ENCODE measurements around the gene TAS1R1. TPM values are rescaled to one million over a fixed set of nuclear protein-coding genes. Genes with fewer than 3 reads are reported as not detected.

TAS1R1 gene
- total and polyA plus RNA-seq, 2 experiments from 2014 or later, result not detected

GRCh38 chr1:6614929-6615785 is 60.0 kb downstream of the TAS1R1 start:
- peak; percentile 49 for DNase-seq
- Histone ChIP-seq H2AFZ (peak overlapping the region; percentile 52), H3K79me2 (ENCODE audit: insufficient read depth) (peaks cover 79% of the 10 kb centered on the region), H4K20me1 (ENCODE audit: insufficient read depth) (no peaks in the 10 kb centered on the region), H3K27me3 (replicated peaks; ENCODE audit: insufficient read depth) (no peaks in the 10 kb centered on the region), H3K9me3 (ENCODE audit: low read depth) (no peaks in the 10 kb centered on the region), H3K36me3 (ENCODE audit: low read depth) (peaks cover 3% of the 10 kb centered on the region), H3K9ac (peak overlapping the region; percentile 81), H3K9me2 (ENCODE audit: insufficient read depth) (no peaks in the 10 kb centered on the region), H3F3A (ENCODE audit: insufficient read depth) (peaks cover 12% of the 10 kb centered on the region; the same call in 1 of the 2 replicates), H3K4me3 (peak overlapping the region; percentile 87), H3K4me1 (ENCODE audit: insufficient read depth) (peaks cover 13% of the 10 kb centered on the region; the same call in 1 of the 2 replicates), H3K4me2 (ENCODE audit: unreplicated experiment) (peak overlapping the region; percentile 99), H3K27ac (peak overlapping the region; percentile 33)
- in situ Hi-C loops (cut with MboI), result no loop called here
- WGBS, 2 experiments (ENCODE audit: low coverage in 1 of 2, low lambda C conversion rate in 2 of 2, missing lambda C conversion rate in 2 of 2), result 1 to 3% methylated on average over 30 to 57 of the region's 82 CpGs
- no peak for TF ChIP-seq EZH2 (IDR thresholded peaks at IDR 0.05; ENCODE audit: insufficient read depth, poor library complexity, severe bottlenecking)
- no peak for TF ChIP-seq EZH2phosphoT487 (IDR thresholded peaks at IDR 0.05; ENCODE audit: insufficient read depth, low read depth)

- Histone ChIP-seq H3K4me1 (ENCODE audit: insufficient read depth) (0 out of 2 replicates have a peak, but pooled peaks cover 8% of the 10 kb centered on the region), H3K9me2 (ENCODE audit: insufficient read depth) (no peaks in the 10 kb centered on the region), H3K27ac (no peak overlapping the region), H2AFZ (no peak overlapping the region), H3K4me2 (ENCODE audit: unreplicated experiment) (no peak overlapping the region), H3K27me3 (replicated peaks; ENCODE audit: insufficient read depth) (no peaks in the 10 kb centered on the region), H3F3A (ENCODE audit: insufficient read depth) (peaks cover 28% of the 10 kb centered on the region), H3K9me3 (ENCODE audit: low read depth) (no peaks in the 10 kb centered on the region), H3K4me3 (no peak overlapping the region), H3K79me2 (ENCODE audit: insufficient read depth) (peaks cover 91% of the 10 kb centered on the region), H3K9ac (no peak overlapping the region), H3K36me3 (ENCODE audit: low read depth) (peaks cover 8% of the 10 kb centered on the region), H4K20me1 (ENCODE audit: insufficient read depth) (no peaks in the 10 kb centered on the region)
- DNase-seq, result no peak
- TF ChIP-seq EZH2 (IDR thresholded peaks at IDR 0.05; ENCODE audit: insufficient read depth, poor library complexity, severe bottlenecking), result no peak
- TF ChIP-seq EZH2phosphoT487 (IDR thresholded peaks at IDR 0.05; ENCODE audit: insufficient read depth, low read depth), result no peak
- in situ Hi-C loops (cut with MboI), result no loop called here
- 87 to 97% methylated on average over 4 of the region's 4 CpGs for WGBS, 2 experiments (ENCODE audit: low coverage in 1 of 2, low lambda C conversion rate in 2 of 2, missing lambda C conversion rate in 2 of 2)
These were observed 63.9 kb downstream of the TAS1R1 start for GRCh38 chr1:6619045-6619444.

GRCh38 chr1:6621429-6622391 is 66.6 kb downstream of the TAS1R1 start:
- Histone ChIP-seq H2AFZ (no peak overlapping the region), H3K27ac (no peak overlapping the region), H3K4me2 (ENCODE audit: unreplicated experiment) (no peak overlapping the region), H3K4me3 (no peak overlapping the region), H4K20me1 (ENCODE audit: insufficient read depth) (no peaks in the 10 kb centered on the region), H3K9me3 (ENCODE audit: low read depth) (no peaks in the 10 kb centered on the region), H3K9me2 (ENCODE audit: insufficient read depth) (no peaks in the 10 kb centered on the region), H3F3A (ENCODE audit: insufficient read depth) (peaks cover 30% of the 10 kb centered on the region), H3K4me1 (ENCODE audit: insufficient read depth) (0 out of 2 replicates have a peak, but pooled peaks cover 3% of the 10 kb centered on the region), H3K79me2 (ENCODE audit: insufficient read depth) (peaks cover 90% of the 10 kb centered on the region), H3K36me3 (ENCODE audit: low read depth) (peaks cover 8% of the 10 kb centered on the region), H3K27me3 (replicated peaks; ENCODE audit: insufficient read depth) (no peaks in the 10 kb centered on the region), H3K9ac (no peak overlapping the region)
- WGBS, 2 experiments (ENCODE audit: low coverage in 1 of 2, low lambda C conversion rate in 2 of 2, missing lambda C conversion rate in 2 of 2), result 86 to 88% methylated on average over 41 of the region's 41 CpGs
- in situ Hi-C loops (cut with MboI), result no loop called here
- no peak for DNase-seq
- TF ChIP-seq EZH2 (IDR thresholded peaks at IDR 0.05; ENCODE audit: insufficient read depth, poor library complexity, severe bottlenecking) (no peak), EZH2phosphoT487 (IDR thresholded peaks at IDR 0.05; ENCODE audit: insufficient read depth, low read depth) (no peak)
